NCI-H1930 (cell line): ENCODE data around the gene PLEKHA3.

Experiments used
- DNase-seq, 2 experiments: peaks; one replicate each; lab custom pipeline; 2025; lab: John Stamatoyannopoulos, UW

Gene PLEKHA3

GRCh38 chr2:178478439-178479274 is 1.6 kb upstream of the PLEKHA3 start, which contains the start of gene FKBP7:
Gene FKBP7, minus strand, starts transcription at chr2:178478600. Its CDS starts 101 bp downstream, at chr2:178478499.
- peak; percentile 60 to 75 for DNase-seq

GRCh38 chr2:178479275-178479616 is 1.0 kb upstream of the PLEKHA3 start:
- DNase-seq: no peak

- no peak for DNase-seq
Observed at GRCh38 chr2:178479758-178480226, 465 bp upstream of the PLEKHA3 start.

GRCh38 chr2:178482437-178482836 is 2.2 kb downstream of the PLEKHA3 start:
- no peak for DNase-seq

- DNase-seq: peak in 1 of 2 experiments; percentile 26
Observed at GRCh38 chr2:178484245-178485041, 4.2 kb downstream of the PLEKHA3 start.

- DNase-seq: no peak
Observed at GRCh38 chr2:178485356-178485755, 5.1 kb downstream of the PLEKHA3 start.

GRCh38 chr2:178491612-178492011 is 11.4 kb downstream of the PLEKHA3 start:
- DNase-seq: no peak

GRCh38 chr2:178496049-178496448 is 15.8 kb downstream of the PLEKHA3 start:
- DNase-seq: no peak

- no peak for DNase-seq
Observed at GRCh38 chr2:178498137-178498536, 17.9 kb downstream of the PLEKHA3 start.

- no peak for DNase-seq
Observed at GRCh38 chr2:178499640-178500039, 19.4 kb downstream of the PLEKHA3 start.

GRCh38 chr2:178502751-178503150 is 22.5 kb downstream of the PLEKHA3 start:
- no peak for DNase-seq

GRCh38 chr2:178506101-178506500 is 25.8 kb downstream of the PLEKHA3 start:
- no peak for DNase-seq

GRCh38 chr2:178506524-178506923 is 26.3 kb downstream of the PLEKHA3 start:
- DNase-seq: no peak

GRCh38 chr2:178506949-178507348 is 26.7 kb downstream of the PLEKHA3 start:
- no peak for DNase-seq

GRCh38 chr2:178508646-178509045 is 28.4 kb downstream of the PLEKHA3 start:
- DNase-seq: no peak

- DNase-seq: no peak
Observed at GRCh38 chr2:178510384-178510783, 30.1 kb downstream of the PLEKHA3 start.

- DNase-seq: no peak
Observed at GRCh38 chr2:178512484-178512883, 32.2 kb downstream of the PLEKHA3 start.

GRCh38 chr2:178513876-178514275 is 33.6 kb downstream of the PLEKHA3 start:
- no peak for DNase-seq

GRCh38 chr2:178514664-178515063 is 34.4 kb downstream of the PLEKHA3 start:
- DNase-seq: no peak

GRCh38 chr2:178517496-178517895 is 37.2 kb downstream of the PLEKHA3 start:
- DNase-seq: no peak

- no peak for DNase-seq
Observed at GRCh38 chr2:178521304-178522150, 41.3 kb downstream of the PLEKHA3 start.
